GM18517 (cell line): ENCODE measurements around the gene CHSY1.

Source experiments
- ATAC-seq: cut with Tn5 transposase; IDR thresholded peaks from one replicate; pipeline ENCODE4 v1.9.1; 2021; ENCODE audit warnings: mild to moderate bottlenecking, moderate library complexity; ENCODE audit not compliant: unreplicated experiment

The CHSY1 gene

DNA sequence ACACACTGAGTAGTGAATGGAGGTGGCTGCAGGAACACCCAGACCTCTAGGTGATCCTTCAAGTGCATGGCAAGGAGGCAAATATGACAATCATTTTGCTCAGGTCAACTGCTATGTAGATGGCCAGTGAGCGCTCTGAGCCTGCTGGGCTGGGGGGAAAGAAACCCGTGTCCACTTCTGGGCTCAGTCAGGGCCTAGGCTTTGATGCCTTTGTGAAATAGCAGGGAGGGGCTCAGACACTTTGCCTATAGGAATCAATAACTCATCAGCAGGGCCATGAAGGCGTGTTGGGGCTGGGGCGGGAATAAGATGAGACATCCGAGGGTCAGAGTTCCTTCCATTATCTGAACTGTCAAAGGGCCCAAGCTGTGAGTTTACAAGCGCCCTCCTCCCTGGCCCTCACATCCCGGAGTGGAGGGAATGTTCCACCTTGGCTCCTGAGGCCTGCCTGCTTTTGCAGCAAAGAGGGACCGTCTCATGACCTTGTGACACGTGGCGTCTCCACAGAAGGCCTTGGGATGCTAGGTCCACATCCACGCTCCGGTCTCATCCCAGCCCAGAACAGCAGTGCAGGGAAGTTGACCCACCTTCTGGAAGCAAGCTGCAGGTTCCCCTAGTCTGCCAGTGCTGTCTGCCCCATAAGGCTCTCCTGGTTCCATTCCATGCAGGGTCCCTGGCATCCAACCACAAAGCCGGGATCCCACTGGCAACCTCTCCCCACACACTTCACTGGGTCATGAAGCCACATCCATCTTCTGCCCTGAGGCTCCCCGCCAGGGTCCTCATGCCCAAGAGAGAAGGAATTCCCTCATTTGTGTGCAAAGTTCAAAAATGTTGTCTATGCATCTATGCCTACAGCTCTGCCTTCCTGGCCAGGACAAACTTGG lies 78.4 kb downstream of the CHSY1 start:
- ATAC-seq = no peak

DNA sequence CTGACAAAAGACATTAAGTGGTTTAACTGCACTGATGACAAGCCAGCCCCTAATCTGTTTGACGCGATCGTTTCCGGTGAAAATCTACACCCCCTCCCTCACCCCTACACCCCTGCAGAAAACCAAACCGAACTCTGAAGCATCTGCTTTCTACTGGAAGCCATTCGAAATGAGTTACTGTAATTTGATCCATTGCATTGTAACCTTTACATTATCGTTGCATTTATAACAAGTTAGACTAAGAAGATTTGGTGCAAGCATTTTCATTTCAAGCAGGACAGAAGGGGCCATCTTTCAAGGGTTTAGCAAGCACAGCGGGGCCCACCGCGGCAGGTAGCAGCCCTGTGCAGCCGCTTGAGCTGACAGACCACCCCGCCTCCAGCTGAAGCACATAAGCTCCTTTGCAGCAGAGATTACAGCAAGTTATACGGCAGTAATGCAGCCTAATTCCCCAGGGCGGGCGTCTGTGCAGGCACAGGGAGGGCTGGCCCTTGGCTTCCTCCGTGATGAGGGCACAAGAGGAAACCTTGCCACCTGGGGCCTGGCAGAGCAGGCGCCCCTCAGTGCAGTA lies 79.3 kb downstream of the CHSY1 start:
- ATAC-seq = no peak

DNA sequence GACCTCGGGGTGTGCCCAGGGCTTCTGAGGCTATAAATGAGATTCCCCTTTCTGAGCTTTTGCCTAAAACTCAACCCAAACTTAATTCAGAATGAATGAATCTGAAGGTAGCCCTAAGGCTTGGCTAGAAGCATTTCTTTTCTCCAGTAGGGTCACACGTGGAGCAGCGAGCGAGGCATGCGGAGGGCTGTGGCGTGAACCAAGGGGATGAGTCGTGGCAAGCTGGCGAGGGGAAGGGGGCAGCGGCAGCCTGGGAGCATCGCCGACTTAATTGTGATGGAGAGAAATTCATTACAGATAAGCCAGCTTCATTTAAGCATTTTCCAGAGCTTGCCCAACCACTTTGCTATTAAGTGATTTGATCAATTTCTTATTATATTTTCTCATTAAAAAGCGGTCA lies 79.9 kb downstream of the CHSY1 start:
- no peak for ATAC-seq

DNA sequence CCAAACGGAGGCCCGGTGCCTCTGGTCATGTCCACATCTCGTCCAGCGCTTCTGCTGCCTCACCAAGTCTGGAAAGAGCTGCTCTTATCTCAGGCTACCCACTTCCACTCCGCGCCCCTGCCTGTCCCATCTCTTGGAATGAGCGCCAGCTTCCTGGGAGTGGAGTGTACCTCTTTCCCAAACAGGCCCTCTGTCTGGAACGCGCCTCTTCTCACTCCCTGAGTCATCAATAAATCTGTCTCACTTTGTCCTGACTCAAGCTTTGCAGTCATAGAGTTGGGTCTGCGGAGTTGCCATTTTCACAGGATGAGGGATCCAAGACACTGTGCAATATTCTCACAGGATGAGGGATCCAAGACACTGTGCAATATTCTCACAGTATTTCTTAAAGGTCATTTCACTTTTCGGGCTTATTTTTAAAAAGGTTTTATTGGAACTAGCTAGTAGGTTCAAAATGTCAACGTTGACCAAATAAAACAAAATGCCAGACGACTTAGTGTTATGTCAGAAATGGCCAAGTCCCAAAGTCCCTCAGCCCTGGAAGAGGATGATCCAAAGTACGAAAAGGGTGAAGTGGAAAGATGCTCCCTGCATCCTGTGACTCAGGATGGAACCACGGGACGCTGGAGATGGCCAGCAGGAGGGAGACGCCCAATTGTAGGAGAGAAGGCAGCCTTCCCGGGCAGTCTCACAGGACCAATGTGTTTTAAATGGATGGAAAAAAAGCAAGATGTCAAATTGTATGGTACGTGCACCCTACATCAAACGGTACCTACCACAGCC lies 81.1 kb downstream of the CHSY1 start:
- ATAC-seq = no peak

DNA sequence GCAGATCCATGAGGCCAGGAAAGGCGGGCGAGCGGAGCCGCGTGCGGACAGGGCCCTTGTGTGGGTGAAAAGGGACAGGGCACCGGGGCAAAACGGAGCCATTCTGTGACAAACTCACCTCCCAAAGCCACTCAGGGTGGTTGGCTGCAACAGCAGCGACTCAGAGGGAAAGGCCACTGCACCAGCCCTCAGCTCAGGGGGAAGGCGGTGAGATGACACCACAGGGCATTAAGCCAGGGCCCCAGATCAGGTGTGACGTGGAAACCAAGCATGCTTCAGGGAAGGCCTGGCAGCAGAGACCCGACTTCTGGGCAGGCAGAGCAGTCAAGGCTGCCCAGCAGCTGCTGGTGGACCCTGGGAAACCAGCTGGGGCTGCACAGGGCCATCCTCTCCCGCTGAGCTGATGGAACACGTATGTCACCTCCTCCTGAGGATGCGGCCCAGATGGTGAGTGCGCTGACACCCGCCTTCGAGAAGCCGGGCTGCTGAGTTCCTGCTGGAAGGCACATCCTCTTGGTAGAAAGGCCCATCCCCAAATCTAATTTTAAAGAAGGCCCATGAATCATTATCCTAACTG lies 82.3 kb downstream of the CHSY1 start:
- no peak for ATAC-seq

DNA sequence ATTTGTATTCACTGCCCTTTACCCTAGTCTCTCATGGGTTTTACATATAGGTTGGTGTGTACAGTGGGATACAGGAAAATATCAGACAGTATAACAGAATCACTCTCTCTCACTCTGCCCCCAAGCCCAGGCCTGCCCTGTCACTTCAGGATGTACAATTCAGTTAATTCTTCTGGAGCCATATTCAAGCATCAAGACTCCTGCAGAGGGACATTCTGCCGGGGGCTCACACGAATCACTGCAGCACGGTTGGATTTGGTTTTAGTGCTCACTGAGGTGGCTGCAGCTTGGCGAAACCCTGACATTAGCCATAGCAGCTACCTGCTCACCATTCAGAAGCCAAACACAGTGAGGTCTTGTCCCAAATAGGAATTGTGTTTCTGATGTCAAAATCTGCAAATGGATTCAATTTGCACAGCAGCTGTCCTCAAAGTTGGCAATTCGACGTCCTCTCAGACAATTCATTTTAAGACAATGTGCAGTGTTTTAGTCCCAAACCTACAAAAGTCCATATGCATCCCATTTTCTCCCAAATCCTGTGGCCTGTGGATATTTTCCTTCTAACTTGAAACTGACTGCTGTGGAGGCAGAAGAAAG lies 82.9 kb downstream of the CHSY1 start:
- ATAC-seq = no peak

DNA sequence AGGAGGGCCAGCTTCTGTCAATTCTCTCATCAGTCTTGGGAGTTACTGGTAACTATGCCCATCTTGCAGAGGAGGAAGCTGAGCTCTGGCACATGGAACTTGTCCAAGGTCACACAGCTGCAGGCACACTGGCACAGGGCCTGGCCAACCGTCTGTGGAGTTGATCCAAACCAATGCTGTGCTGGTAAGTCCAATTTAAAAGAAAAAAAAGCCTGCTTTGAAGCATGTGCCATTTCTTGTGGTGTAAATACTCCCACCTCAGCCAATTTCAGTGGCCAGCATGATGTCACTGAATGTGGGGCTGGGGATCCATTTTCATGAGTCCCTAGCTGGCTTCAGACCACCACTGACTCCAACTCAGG lies 83.4 kb downstream of the CHSY1 start:
- ATAC-seq = no peak

DNA sequence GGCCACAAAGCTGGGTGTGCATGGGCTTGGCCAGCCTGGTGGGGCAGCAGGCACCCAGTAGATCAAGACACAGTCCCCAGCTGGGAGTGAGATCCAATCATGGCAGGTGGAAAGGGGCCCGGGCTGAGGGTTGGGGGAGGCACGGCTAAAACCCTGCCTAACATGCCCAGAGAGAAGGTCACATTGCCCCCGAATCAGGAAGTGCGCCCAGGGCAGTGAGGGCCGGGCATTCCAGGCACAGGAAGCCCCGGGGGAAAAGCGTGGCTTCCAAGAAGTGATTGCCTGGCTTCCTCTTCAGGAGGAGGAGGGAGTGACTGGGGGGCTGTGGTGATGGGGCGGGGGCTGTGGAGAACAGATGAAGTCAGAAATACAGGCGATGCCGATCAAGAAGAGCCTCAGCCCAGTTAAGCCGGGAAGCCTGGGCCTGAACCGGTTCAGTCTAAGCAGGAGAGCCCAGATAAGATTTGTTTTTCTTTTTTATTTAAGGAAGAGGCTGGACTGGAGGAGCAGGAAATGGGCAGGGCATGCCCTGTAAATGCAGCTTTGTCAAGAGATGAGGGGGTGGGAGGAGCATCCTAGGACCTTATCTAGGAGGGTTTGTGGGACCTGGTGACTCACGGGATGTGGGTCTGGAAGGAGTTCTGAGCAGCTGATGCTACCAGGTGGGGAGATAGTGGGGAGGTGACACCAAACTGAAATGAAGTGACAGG lies 83.9 kb downstream of the CHSY1 start:
- ATAC-seq = no peak

DNA sequence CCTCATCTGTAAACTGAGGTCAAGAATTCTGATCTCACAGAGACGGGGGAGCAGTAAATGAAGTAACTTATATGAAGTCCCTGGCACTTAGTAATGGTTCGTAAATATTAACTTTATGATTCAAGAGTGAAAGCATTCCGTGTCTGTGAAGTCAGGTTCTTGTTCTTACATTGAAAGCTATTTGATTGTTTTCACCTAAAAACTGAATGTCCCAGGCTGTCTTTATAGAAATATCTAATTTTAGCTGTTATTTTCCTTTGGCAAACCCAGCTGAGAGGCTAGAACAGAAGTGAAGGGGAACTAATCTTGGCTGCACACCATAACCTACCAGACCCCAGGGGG lies 84.5 kb downstream of the CHSY1 start:
- ATAC-seq = no peak

DNA sequence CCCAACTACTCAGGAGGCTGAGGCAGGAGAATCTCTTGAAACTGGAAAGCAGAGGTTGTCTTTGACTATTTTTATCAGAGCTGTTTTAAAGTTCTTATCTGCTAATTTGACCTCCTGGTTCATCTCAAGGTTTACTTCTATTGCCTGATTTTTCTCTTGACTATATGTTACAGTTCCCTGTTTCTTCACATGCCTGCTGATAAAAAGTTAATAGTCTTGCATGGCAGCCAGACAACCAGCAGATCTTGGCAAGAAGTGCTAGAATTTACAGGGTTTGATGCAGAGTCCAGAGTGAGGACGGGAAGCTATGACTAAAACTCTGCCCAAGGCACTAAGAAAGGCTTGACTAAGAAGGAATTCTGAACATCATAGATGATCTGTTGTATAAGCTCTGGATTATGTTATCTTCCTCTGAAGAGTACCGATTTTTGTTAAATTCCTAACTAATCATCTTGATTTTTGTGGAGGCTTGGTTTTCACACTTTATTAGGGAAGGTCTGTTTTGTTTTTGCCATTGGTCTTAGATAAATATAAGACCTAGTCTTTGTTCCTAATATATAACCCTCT lies 85.9 kb downstream of the CHSY1 start:
- ATAC-seq = no peak

DNA sequence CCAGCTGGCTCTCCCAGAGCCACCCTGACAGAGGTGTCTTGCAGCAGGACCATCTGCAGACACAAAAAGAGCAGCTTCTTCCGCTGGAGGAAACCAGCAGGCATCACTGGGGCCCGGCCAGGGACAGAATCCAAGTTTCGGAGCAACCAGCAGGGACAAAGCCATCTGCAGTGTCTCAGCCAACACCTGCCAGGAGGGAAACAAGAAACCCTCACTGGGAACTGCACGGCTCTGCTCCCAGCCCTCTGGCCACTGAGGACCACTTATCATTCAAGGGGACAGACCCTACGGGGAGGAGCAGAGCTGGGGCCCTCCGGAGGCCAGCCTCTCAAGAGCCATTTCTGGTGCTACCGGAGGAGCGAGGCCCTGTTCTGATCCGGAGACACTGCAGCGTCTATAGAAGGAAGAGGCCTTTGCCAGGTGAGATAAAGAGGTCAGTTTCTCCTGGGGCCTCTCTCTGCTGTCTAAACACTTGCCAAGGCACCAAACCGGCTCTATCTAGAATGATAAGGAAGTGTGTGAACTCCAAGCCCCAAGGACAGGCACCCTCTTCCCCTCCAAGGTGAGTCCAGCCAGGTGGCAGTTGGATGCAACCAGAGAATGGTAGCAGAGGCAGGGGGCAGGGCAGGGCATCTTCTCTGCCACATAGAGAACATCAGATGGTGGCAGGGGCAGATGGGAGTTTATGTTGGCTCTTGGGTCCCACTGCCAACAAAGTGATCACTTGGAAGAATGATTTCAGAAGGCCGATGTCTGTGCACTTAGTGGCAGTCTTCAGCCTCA lies 89.0 kb downstream of the CHSY1 start:
- no peak for ATAC-seq

DNA sequence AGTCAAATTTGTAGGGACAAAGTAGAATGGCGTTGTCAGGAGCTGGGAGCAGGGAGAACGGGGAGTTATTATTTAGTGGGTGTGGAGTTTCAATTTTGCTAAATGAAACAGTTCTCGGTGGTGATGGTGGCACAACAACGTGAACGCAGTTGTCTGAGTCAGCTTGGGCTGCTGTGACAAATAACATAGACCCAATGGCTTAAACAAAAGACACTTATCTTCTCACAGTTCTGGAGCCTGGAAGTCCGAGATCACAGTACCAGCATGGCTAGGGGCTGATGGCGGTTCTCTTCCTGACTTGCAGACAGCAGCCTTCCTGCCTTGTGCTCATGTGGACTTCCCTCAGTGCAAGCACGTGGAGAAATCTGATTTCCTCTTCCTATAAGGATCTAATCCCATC lies 90.2 kb downstream of the CHSY1 start:
- no peak for ATAC-seq

DNA sequence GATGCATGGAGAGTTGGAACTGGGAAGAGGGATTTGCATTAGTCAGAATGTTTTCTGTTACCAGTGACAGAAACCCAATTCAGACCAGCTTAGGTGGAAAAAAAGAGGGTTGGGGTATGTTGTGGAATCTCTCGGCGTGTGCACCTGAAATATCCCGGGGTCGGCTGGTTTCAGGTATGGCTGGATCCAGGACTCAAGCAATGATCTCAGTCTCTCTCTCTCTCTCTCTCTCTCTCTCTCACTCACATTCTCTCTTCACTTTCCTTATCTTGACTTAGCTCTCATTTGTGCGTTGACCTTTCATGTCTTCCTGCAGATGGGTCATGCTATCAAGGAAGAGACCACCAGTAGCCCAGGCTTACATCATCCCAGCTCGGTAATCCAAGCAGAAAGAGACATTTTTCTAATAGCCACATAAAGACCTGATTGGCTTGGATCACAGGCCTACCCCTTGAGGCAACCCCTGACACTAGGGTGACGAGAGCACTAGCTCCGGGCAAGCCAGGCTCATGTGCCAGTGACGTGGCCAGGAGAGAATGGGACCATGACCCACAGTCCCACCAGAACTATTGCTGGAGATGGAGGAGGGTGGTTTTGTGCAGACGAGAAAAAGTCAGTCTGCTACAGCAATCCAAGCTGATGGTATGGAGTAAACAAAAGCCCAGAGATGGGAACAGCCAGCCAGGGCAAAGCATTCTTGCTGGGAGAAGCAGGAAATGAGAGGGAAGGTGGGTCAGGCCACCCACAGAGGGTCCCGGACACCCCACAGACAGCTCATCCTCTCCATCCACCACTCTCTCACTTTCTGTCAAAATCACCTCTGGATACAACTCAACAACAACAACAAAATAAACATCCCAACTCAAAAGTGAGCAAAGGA lies 91.7 kb downstream of the CHSY1 start:
- ATAC-seq = no peak

DNA sequence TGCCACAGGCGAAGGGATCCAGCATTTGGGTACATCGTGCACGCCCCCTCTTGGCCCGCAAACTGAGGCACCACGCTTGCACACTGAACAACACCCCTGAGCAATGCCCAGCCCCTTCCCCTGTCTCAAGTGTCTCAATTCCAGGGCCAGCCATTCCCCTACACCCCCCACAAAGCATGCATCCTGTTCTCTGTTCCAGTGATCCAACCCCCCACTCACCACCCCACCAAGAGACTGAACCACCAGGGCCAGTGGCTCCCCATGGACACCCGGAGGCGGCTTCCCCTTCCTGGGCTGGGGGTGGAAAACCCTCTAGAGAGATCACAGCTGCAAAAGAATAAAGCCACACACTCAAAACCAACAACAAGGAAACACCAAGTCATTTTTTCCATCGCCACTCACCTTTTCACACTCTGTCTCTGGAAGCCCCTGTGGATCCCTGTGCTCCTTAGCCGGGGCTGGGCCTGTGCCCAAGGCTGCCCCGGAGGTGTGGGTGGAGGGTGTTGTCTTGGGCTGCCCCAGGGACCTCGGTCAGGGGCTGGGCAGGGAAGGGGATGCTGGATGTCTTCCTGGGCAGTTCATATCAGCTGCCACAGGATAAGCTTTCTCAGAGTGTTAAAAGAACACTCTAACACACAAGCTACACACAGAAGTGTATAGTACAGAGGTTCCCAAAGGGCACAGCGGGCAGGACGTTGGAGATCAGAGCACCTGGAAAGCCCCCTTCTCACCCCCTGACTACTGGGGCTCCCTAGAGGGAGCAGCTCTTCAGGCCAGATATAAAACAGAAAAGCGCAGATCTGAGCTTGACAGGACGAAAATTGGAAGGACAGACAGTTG lies 92.5 kb downstream of the CHSY1 start:
- no peak for ATAC-seq

DNA sequence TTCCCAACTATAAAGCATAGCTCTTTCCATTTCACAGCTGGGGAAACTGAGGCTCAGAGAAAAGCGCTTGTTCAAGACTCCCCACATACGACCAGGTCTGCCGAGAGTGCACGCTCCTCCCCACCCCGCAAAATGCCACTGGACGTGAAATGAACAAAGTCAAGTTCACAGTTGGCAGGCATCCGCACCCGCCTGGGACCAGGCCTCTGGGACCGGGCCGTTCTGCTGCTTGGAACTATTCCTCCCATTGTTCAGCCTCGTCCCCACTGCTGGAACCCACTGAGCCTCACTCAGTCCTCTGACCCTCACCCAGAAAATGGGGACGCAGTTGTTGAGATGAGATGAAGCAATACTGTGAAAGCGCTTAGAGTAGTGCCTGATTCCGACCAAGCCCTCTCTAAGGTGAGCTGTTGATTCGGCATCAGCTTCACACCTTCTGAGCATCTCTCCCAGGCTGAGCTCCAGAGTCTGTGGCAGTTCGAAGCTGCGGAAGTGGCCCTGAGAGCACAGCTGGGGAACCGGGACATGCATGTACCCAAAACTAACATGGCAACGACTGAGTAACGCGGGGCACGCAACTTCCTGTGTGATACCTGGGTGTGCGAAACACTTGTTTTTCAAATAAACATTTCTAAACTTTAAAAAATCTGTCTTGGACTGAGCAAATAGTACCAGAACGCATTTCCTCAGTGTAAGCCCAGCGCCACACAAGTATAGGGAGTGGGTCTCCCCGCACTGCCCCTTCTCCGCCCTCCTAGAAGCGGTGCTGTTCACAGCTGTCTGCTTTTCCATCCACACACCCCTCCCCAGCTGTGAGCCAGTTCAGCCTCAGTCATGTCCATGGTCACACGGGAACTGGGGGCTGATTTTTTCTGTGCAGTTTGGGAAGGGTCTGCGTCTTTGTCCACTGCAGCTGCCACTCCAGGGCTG lies 93.4 kb downstream of the CHSY1 start:
- ATAC-seq = no peak

DNA sequence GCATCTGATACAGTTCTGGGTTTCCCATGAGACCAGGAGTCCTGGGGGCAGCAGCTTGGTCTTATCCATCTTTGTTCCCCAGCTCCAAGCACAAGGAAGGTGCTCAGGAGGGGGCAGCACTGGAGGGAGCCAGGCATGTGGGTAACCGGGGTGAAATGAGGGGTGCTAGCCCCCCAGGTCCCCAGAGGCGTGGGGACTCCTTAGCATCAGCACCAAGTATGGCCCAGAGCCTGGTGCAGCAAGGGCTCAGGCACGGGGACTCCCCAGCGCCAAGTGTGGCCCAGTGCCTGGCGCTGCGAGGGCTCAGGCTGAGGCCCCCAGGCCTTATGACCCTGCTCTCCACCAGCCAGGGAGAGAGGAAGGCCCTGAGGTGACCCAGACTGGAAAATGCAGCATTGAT lies 94.1 kb downstream of the CHSY1 start:
- ATAC-seq = no peak
